Panc1 (cell line): Measurements from ENCODE around the gene RMRP.

ENCODE experiments used
- CTCF ChIP-seq: fragments of 450-650 bp; IDR thresholded peaks from 2 replicates; pipeline ENCODE4 v1.5.1; 2017; ENCODE audit warnings: mild to moderate bottlenecking
- POLR2AphosphoS5 ChIP-seq: IDR thresholded peaks from 2 replicates; pipeline ENCODE4 v1.6.1; 2012; ENCODE audit warnings: mild to moderate bottlenecking, low read depth, low read length, moderate library complexity
- TCF7L2 ChIP-seq: IDR thresholded peaks from 2 replicates; pipeline ENCODE4 v1.6.1; 2011; ENCODE audit warnings: mild to moderate bottlenecking, low read depth, low read length, inconsistent platforms

- TF ChIP-seq TCF7L2 (no peak), CTCF (no peak), POLR2AphosphoS5 (no peak)
These were observed 15.6 kb upstream of the RMRP start, which contains the start of gene CA9 for GRCh38 chr9:35673132-35674024.
